WTC11 (cell line): Measurements from ENCODE around the gene MEAF6. TPM values are rescaled to one million over a fixed set of nuclear protein-coding genes. Genes with fewer than 3 reads are reported as not detected.

Source experiments
- ATAC-seq: fragments of 200-7000 bp; cut with Tn5 transposase; 2 replicates; pipeline ENCODE4 v1.10.0; 2021; ENCODE audit warnings: mild to moderate bottlenecking, moderate library complexity
- CTCF ChIA-PET: fragments of 300-600 bp; sonication (Branson Sonifier 250); formaldehyde crosslinking; loops from one replicate; lab custom pipeline; 2021; ENCODE audit warnings: antibody characterized with exemption; lab: Charles Lee
- POLR2A ChIA-PET: fragments of 350-600 bp; sonication (Branson Sonifier 250); formaldehyde crosslinking; loops from one replicate; lab custom pipeline; 2021; ENCODE audit warnings: antibody characterized with exemption; lab: Charles Lee
- DNase-seq: peaks from one replicate; pipeline ENCODE4 v3.0.0; 2021; ENCODE audit warnings: low spot score
- H3K27ac Mint-ChIP-seq: 2 replicates; pipeline ENCODE4 v1.8.0; 2021; ENCODE audit warnings: mixed read lengths
- H3K27me3 Mint-ChIP-seq: 2 replicates; pipeline ENCODE4 v1.8.0; 2021; ENCODE audit warnings: low read depth, mild to moderate bottlenecking, moderate library complexity, mixed read lengths
- H3K36me3 Mint-ChIP-seq: 2 replicates; pipeline ENCODE4 v1.8.0; 2021; ENCODE audit warnings: mixed read lengths
- H3K4me1 Mint-ChIP-seq: 2 replicates; pipeline ENCODE4 v1.8.0; 2022; ENCODE audit warnings: mixed read lengths
- H3K4me3 Mint-ChIP-seq: 2 replicates; pipeline ENCODE4 v1.8.0; 2021; ENCODE audit warnings: mild to moderate bottlenecking, moderate library complexity, mixed read lengths
- H3K9me3 Mint-ChIP-seq: 2 replicates; pipeline ENCODE4 v1.8.0; 2021; ENCODE audit warnings: mixed read lengths
- CBFB ChIP-seq: sonication (generic); formaldehyde crosslinking; IDR thresholded peaks from 2 replicates; pipeline ENCODE4 v1.8.1; 2022; ENCODE audit warnings: mild to moderate bottlenecking, low read depth, missing genetic modification reagents
- ESRRA ChIP-seq: sonication (generic); formaldehyde crosslinking; IDR thresholded peaks from 2 replicates; pipeline ENCODE4 v1.8.1; 2022; ENCODE audit warnings: mild to moderate bottlenecking, missing genetic modification reagents, borderline replicate concordance
- KAT7 ChIP-seq: sonication (generic); formaldehyde crosslinking; IDR thresholded peaks from 2 replicates; pipeline ENCODE4 v1.8.1; 2023; ENCODE audit warnings: missing genetic modification reagents, mild to moderate bottlenecking, borderline replicate concordance
- RELA ChIP-seq: sonication (generic); formaldehyde crosslinking; IDR thresholded peaks from 2 replicates; pipeline ENCODE4 v1.8.1; 2022; ENCODE audit warnings: missing genetic modification reagents, mild to moderate bottlenecking, borderline replicate concordance
- RORB ChIP-seq: fragments of 250-450 bp; sonication (Bioruptor Pico); IDR thresholded peaks from 2 replicates; pipeline ENCODE4 v1.9.0; 2021; ENCODE audit warnings: mild to moderate bottlenecking
- TEAD4 ChIP-seq: sonication (generic); formaldehyde crosslinking; IDR thresholded peaks from 2 replicates; pipeline ENCODE4 v1.8.0; 2022; ENCODE audit warnings: mild to moderate bottlenecking, missing genetic modification reagents
- total RNA-seq: library from RNA; stranded (reverse); gene quantifications from 3 replicates; pipeline ENCODE4 v1.2.3, GENCODE V29; 2021
- TF ChIP-seq, protein P1 (sequence below): sonication (generic); formaldehyde crosslinking; IDR thresholded peaks from 2 replicates; pipeline ENCODE4 v1.8.1; 2023; ENCODE audit warnings: mild to moderate bottlenecking, moderate library complexity, missing genetic modification reagents
- TF ChIP-seq, protein P2 (sequence below): sonication (generic); formaldehyde crosslinking; IDR thresholded peaks from 2 replicates; pipeline ENCODE4 v1.8.1; 2022; ENCODE audit warnings: mild to moderate bottlenecking, moderate library complexity, missing genetic modification reagents
- TF ChIP-seq, protein P3 (sequence below): sonication (generic); formaldehyde crosslinking; IDR thresholded peaks from 2 replicates; pipeline ENCODE4 v1.8.1; 2022; ENCODE audit warnings: low read depth, missing genetic modification reagents, borderline replicate concordance
- TF ChIP-seq, protein P4 (sequence below): sonication (generic); formaldehyde crosslinking; IDR thresholded peaks from 2 replicates; pipeline ENCODE4 v1.8.1; 2022; ENCODE audit warnings: low read depth, mild to moderate bottlenecking, moderate library complexity, missing genetic modification reagents, borderline replicate concordance
- TF ChIP-seq, protein P5 (sequence below): fragments of 250-450 bp; sonication (Bioruptor Pico); conservative IDR thresholded peaks from 2 replicates; pipeline ENCODE4 v1.9.0; 2021; ENCODE audit warnings: mild to moderate bottlenecking
- TF ChIP-seq, protein P6 (sequence below): sonication (generic); formaldehyde crosslinking; IDR thresholded peaks from 2 replicates; pipeline ENCODE4 v1.8.0; 2022; ENCODE audit warnings: mild to moderate bottlenecking, missing genetic modification reagents
- TF ChIP-seq, protein P7 (sequence below): sonication (generic); formaldehyde crosslinking; conservative IDR thresholded peaks from 2 replicates; pipeline ENCODE4 v1.8.1; 2023; ENCODE audit warnings: mild to moderate bottlenecking, low read depth, missing genetic modification reagents, moderate library complexity
- TF ChIP-seq, protein P8 (sequence below): sonication (generic); formaldehyde crosslinking; IDR thresholded peaks from 2 replicates; pipeline ENCODE4 v1.8.0; 2023; ENCODE audit warnings: missing genetic modification reagents

Gene MEAF6
- total RNA-seq, 1 experiment from 2014 or later = 37.4 TPM

DNA sequence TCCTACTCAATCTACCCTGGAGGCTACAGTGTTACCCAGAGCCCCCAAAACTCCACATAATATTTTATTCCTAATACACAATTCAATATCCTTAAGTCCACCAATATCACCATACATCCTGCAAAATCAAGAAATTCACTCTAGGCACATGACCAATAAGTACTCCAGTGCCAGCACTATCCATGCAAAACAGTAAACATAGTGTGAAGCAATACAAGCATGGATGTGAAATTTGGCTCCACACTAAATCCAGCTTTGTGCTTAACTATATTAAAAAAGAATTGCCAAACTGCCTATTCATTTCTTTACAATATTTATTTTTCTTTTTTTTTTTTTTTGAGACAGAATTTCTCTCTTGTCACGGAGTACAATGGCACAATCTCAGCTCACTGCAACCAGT is 3.0 kb upstream of the MEAF6 start (continued):
- TF ChIP-seq, protein P1, sequence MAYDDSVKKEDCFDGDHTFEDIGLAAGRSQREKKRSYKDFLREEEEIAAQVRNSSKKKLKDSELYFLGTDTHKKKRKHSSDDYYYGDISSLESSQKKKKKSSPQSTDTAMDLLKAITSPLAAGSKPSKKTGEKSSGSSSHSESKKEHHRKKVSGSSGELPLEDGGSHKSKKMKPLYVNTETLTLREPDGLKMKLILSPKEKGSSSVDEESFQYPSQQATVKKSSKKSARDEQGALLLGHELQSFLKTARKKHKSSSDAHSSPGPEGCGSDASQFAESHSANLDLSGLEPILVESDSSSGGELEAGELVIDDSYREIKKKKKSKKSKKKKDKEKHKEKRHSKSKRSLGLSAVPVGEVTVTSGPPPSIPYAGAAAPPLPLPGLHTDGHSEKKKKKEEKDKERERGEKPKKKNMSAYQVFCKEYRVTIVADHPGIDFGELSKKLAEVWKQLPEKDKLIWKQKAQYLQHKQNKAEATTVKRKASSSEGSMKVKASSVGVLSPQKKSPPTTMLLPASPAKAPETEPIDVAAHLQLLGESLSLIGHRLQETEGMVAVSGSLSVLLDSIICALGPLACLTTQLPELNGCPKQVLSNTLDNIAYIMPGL (CRISPR knock-in tag) = no peak
- no peak for TF ChIP-seq ESRRA (CRISPR knock-in tag)
- TF ChIP-seq, all 79 proteins: peak for 0

DNA sequence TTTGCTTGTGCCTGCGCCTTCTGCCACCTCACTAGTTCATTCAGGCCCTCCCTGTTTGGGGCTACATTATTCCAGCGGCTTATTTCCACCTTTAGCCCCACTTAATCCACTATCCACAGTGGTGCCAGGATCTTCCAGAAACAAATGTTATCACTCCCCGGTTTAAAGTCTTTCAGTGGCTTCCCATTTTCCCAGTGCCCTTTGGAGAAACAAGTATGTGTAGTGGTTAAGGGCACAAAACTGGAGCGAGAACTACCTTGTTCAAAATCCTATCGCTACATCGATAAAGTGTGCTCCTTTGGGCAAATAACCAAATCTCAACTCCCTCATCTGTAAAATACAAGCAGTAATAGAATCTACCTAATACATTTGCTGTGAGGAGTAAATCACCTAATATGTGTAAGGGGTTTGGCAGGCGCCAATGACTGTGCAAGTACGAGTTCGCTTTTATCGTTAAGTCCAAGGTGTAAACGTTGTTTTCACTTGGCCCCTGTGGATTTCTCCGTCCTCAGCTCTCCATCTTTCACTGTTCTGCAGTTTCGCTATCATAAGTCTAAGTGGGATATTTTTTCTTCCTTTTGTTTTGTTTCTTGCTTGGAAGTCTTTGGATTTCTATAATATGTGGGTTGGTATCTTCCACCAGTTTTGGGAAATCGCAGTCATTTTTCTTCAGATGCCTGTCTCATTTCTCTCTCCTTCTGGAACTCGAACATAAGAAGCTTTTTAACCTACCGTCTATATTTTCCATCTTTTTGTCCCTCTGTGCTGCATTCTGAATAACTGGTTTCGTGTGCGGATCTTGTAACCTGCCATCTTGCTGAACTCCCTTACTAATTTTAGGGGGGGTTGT is 844 bp upstream of the MEAF6 start:
- ChIA-PET POLR2A (interaction anchor here (0.9 to 1.6 kb wide), 6 partner anchors 28 to 175 kb away, joined by 3 to 7 read pairs (median 4); partner anchors contain the start of genes DNALI1, SNIP1 and ZC3H12A), CTCF (interaction anchor here (0.5 to 3.2 kb wide), 29 partner anchors 9 to 1675 kb away, joined by 3 to 53 read pairs (median 5); partner anchors contain the start of genes CDCA8, DNALI1, GNL2 and RSPO1)
- Mint-ChIP-seq H3K27me3 (0 out of 2 replicates have a peak, but pooled peaks cover 6% of the 10 kb centered on the region), H3K4me3 (peak overlapping the region; percentile 79), H3K36me3 (peaks cover 12% of the 10 kb centered on the region), H3K4me1 (peaks cover 27% of the 10 kb centered on the region), H3K27ac (peak overlapping the region; percentile 97), H3K9me3 (peaks cover 11% of the 10 kb centered on the region)
- DNase-seq (no peak), ATAC-seq (no peak)
- TF ChIP-seq RORB (CRISPR knock-in tag) (no peak), RELA (CRISPR knock-in tag) (no peak), KAT7 (CRISPR knock-in tag) (no peak), TEAD4 (CRISPR knock-in tag) (no peak), CBFB (CRISPR knock-in tag) (no peak)
- TF ChIP-seq, protein P2, sequence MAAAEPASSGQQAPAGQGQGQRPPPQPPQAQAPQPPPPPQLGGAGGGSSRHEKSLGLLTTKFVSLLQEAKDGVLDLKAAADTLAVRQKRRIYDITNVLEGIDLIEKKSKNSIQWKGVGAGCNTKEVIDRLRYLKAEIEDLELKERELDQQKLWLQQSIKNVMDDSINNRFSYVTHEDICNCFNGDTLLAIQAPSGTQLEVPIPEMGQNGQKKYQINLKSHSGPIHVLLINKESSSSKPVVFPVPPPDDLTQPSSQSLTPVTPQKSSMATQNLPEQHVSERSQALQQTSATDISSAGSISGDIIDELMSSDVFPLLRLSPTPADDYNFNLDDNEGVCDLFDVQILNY (CRISPR knock-in tag) = no peak
- TF ChIP-seq, protein P3, sequence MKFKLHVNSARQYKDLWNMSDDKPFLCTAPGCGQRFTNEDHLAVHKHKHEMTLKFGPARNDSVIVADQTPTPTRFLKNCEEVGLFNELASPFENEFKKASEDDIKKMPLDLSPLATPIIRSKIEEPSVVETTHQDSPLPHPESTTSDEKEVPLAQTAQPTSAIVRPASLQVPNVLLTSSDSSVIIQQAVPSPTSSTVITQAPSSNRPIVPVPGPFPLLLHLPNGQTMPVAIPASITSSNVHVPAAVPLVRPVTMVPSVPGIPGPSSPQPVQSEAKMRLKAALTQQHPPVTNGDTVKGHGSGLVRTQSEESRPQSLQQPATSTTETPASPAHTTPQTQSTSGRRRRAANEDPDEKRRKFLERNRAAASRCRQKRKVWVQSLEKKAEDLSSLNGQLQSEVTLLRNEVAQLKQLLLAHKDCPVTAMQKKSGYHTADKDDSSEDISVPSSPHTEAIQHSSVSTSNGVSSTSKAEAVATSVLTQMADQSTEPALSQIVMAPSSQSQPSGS = no peak
- TF ChIP-seq, protein P4, sequence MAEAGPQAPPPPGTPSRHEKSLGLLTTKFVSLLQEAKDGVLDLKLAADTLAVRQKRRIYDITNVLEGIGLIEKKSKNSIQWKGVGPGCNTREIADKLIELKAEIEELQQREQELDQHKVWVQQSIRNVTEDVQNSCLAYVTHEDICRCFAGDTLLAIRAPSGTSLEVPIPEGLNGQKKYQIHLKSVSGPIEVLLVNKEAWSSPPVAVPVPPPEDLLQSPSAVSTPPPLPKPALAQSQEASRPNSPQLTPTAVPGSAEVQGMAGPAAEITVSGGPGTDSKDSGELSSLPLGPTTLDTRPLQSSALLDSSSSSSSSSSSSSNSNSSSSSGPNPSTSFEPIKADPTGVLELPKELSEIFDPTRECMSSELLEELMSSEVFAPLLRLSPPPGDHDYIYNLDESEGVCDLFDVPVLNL (CRISPR knock-in tag) = no peak
- TF ChIP-seq, protein P5, sequence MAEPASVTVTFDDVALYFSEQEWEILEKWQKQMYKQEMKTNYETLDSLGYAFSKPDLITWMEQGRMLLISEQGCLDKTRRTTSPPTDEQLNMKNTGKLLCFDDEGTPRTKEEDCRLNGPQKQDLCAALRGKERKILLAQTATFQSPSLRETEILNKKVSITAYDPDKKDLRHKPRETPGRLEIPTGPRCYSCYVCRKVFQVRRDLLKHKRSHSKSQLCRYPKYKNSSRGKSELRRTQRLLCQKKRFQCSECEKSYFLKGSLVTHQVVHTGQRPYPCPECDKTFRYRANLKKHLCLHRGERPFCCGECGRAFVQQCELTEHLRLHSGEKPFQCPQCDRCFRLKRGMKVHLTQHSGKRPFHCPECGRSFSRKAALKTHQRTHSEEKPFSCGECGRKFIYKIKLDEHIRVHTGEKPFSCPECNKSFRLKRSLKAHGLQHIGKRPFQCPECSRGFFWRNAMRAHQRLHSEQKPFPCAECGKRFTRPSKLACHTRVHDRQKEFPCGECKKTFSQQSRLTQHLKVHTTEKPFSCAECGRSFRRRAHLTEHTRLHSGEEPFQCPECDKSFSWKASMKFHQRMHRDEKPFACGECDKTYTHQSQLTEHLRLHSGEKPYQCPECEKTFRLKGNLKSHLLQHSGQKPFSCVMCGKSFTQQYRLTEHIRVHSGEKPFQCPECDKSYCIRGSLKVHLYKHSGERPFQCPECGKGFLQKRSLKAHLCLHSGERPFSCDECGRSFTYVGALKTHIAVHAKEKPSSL = no peak
- TF ChIP-seq, protein P6, sequence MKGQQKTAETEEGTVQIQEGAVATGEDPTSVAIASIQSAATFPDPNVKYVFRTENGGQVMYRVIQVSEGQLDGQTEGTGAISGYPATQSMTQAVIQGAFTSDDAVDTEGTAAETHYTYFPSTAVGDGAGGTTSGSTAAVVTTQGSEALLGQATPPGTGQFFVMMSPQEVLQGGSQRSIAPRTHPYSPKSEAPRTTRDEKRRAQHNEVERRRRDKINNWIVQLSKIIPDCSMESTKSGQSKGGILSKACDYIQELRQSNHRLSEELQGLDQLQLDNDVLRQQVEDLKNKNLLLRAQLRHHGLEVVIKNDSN (CRISPR knock-in tag) = no peak
- TF ChIP-seq, protein P7, sequence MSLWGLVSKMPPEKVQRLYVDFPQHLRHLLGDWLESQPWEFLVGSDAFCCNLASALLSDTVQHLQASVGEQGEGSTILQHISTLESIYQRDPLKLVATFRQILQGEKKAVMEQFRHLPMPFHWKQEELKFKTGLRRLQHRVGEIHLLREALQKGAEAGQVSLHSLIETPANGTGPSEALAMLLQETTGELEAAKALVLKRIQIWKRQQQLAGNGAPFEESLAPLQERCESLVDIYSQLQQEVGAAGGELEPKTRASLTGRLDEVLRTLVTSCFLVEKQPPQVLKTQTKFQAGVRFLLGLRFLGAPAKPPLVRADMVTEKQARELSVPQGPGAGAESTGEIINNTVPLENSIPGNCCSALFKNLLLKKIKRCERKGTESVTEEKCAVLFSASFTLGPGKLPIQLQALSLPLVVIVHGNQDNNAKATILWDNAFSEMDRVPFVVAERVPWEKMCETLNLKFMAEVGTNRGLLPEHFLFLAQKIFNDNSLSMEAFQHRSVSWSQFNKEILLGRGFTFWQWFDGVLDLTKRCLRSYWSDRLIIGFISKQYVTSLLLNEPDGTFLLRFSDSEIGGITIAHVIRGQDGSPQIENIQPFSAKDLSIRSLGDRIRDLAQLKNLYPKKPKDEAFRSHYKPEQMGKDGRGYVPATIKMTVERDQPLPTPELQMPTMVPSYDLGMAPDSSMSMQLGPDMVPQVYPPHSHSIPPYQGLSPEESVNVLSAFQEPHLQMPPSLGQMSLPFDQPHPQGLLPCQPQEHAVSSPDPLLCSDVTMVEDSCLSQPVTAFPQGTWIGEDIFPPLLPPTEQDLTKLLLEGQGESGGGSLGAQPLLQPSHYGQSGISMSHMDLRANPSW (CRISPR knock-in tag) = no peak
- TF ChIP-seq, protein P8, sequence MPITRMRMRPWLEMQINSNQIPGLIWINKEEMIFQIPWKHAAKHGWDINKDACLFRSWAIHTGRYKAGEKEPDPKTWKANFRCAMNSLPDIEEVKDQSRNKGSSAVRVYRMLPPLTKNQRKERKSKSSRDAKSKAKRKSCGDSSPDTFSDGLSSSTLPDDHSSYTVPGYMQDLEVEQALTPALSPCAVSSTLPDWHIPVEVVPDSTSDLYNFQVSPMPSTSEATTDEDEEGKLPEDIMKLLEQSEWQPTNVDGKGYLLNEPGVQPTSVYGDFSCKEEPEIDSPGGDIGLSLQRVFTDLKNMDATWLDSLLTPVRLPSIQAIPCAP = no peak
